ENCODE measurements around the gene PCNT.

DNA sequence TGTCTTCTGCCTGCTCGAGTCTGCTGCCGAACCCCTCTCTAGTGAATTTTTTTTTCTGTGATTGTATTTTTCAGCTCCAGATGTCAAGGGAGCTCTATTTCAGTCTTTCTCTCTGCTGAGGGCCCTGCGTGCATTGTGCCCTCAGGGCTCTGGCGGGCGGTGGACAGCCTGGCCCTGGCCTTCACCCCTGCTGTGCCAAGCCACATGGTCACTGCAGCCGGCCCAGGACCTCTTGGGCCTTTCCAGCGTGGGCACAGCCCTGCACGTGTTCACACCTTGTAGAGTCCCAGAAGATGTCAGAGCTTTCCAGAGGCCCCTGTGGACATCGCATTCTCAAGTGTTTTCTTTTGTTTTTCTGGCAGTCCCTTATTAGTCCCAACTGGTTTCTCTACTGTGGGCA is 55.7 kb downstream of the PCNT start:
- TF ChIP-seq CTCF (IDR thresholded peaks at IDR 0.05 in 2 of 3, conservative IDR thresholded peaks at IDR 0.05 in 1 of 3; ENCODE audit: insufficient read depth in 2 of 3, low read depth in 1 of 3, low read length in 3 of 3): no peak
- no peak for TF ChIP-seq GATAD2A (IDR thresholded peaks at IDR 0.05)
- TF ChIP-seq USF2 (CRISPR knock-in tag; IDR thresholded peaks at IDR 0.05): no peak
- TF ChIP-seq MYC (IDR thresholded peaks at IDR 0.05; ENCODE audit: low read depth, low read length): no peak
- no peak for TF ChIP-seq MYC (CRISPR knock-in tag; IDR thresholded peaks at IDR 0.05; ENCODE audit: borderline replicate concordance, low read depth)
